ENCODE results near the gene C20orf96. TPM values are rescaled to one million over a fixed set of nuclear protein-coding genes. Genes with fewer than 3 reads are reported as not detected.
"Not testable (repeated sequence)": the region's sequence is repeated elsewhere in the genome, so short reads cannot be mapped to it uniquely, and the experiment has no call there.

The C20orf96 gene
- total RNA-seq, 2 experiments from 2014 or later, result 9.6 to 11.7 TPM

DNA sequence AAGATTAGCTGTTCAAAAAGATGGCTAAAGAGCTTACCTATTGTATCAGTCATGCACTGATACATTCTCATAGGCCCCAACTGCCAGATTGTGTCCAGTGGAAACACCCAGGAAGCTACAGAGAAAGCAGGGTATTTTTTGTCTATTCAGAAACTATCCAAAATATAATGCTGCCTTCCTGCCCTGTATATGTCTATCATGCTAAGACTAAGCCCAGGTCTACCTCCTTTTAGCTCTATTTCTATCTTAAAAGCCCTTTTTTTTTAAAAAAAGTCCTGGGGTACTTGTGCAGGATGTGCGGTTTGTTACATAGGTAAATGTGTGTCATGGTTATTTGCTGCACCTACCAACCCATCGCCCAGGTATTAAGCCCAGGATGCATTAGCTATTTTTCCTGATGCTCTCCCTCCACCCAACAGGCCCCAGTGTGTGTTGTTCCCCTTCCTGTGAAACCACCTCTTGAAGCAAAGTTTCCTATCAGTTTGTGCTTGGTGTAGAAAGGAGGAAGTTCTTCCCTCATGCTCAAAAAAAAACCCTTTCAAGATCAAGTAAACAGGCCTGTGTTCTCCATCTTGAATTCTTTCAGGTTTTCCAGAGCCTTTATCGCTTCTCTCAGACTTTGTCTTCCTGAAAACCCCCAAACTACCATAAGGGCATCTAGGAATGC is 63.0 kb downstream of the C20orf96 start:
- POLR2A ChIA-PET, result interaction anchor here (0.7 kb wide), 1 partner anchor 10 kb away, joined by 3 read pairs; no protein-coding TSS in a partner anchor
- Mint-ChIP-seq H3K27me3 (peaks cover 10% of the 10 kb centered on the region), H3K36me3 (no peaks in the 10 kb centered on the region), H3K9me3 (peaks cover 3% of the 10 kb centered on the region), H3K27ac (peak overlapping the region; percentile 39), H3K4me1 (peaks cover 20% of the 10 kb centered on the region), H3K4me3 (no peak overlapping the region)
- ATAC-seq (ENCODE audit: low read depth) (peak; percentile 63), DNase-seq (no peak)

DNA sequence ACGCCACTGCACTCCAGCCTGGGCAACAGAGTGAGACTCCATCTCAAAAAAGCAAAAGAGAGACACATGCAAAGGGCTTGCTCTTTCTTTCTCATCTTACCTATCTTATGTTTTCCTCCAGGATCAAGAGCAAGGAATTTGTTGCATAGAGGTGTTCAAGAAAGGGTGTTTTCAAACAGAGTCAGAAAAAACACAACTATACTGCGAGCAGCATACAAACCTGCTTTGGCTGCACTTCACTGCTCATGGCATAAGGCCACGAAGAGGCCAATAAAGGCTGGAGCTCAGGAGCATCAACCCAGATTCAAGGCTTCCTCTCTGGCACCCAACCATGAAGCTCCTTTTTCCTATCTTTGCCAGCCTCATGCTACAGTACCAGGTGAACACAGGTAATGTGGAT is 63.6 kb downstream of the C20orf96 start, which contains the start of gene DEFB129:
TSS of gene DEFB129 (plus strand) at position 301 of the 400 bp plus-strand sequence. CDS start at position 332, 31 bp downstream.
- Mint-ChIP-seq H3K36me3 (no peaks in the 10 kb centered on the region), H3K9me3 (peaks cover 3% of the 10 kb centered on the region), H3K27ac (peak within 1 kb of the TSS; percentile 39), H3K4me1 (peaks cover 20% of the 10 kb centered on the region), H3K4me3 (no peak within 1 kb of the TSS), H3K27me3 (peaks cover 15% of the 10 kb centered on the region)
- POLR2A ChIA-PET, result interaction anchor here (0.7 kb wide), 1 partner anchor 10 kb away, joined by 3 read pairs; no protein-coding TSS in a partner anchor
- DNase-seq (no peak), ATAC-seq (ENCODE audit: low read depth) (no peak)

DNA sequence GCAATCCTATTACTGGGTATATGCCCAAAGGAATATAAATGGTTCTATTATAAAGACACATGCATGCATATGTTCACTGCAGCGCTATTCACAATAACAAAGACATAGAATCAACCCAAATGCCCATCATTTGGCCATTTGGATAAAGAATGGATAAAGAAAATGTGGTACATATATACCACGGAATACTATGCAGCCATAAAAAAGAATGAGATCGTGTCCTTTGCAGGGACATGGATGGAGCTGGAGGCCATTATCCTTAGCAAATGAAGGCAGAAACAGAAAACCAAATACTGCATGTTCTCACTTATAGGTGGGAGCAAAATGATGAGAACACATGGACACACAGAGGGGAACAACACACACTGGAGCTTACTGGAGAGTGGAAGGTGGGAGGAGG is 64.7 kb downstream of the C20orf96 start:
- ATAC-seq (ENCODE audit: low read depth); H3K9me3 Mint-ChIP-seq; DNase-seq; H3K36me3 Mint-ChIP-seq; POLR2A ChIA-PET; H3K4me3 Mint-ChIP-seq: not testable (repeated sequence)
- Mint-ChIP-seq H3K27me3 (peaks cover 23% of the 10 kb centered on the region), H3K27ac (peak overlapping the region; percentile 32), H3K4me1 (peaks cover 20% of the 10 kb centered on the region)

DNA sequence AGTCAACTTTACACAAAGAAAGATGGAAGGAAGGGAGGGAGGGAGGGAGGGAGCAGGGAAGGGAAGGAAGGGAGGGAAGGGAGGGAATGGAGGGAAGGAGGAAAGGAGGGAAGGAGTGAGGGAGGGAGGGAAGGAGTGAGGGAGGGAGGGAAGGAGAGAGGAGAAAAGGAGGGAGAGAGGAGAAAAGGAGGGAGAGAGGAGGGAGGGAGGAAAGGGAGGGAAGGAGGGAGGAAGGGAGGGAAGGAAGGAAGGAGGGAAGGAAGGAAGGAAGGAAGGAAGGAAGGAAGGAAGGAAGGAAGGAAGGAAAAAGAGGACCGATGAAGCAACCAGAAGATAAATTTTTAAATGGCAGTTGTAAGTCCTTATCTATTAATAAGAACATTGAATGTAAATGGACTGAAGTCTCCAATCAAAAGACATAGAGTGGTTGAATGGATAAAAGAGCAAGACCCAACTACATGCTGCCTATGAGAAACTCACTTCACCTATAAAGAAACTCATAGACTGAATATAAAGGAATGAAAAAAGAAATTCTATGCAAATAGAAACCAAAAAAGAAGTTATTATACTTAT is 69.2 kb downstream of the C20orf96 start:
- ATAC-seq (ENCODE audit: low read depth), result no peak
- POLR2A ChIA-PET, result no interaction called here
- Mint-ChIP-seq H3K4me1 (peaks cover 3% of the 10 kb centered on the region), H3K27me3 (peaks cover 43% of the 10 kb centered on the region), H3K27ac (no peak overlapping the region), H3K9me3 (peaks cover 2% of the 10 kb centered on the region), H3K4me3 (no peak overlapping the region), H3K36me3 (no peaks in the 10 kb centered on the region)
- DNase-seq, result no peak

Other genes with a start within 250 kb of the C20orf96 start
- not detected for gene DEFB125, start 203.1 kb downstream of the C20orf96 start, total RNA-seq
- gene DEFB126, start 148.2 kb downstream of the C20orf96 start, total RNA-seq, result not detected
- not detected for gene DEFB127, start 133.3 kb downstream of the C20orf96 start, total RNA-seq
- not detected for gene DEFB128, start 101.0 kb downstream of the C20orf96 start, total RNA-seq
- gene DEFB129, start 63.5 kb downstream of the C20orf96 start, total RNA-seq, result not detected
- gene DEFB132, start 33.0 kb downstream of the C20orf96 start, total RNA-seq, result not detected
- gene ZCCHC3, start 6.8 kb upstream of the C20orf96 start, total RNA-seq, result 10 to 100 TPM; 30.0 to 30.6 TPM
- gene SOX12, start 34.8 kb upstream of the C20orf96 start, total RNA-seq, result 10 to 100 TPM; 10.1 to 10.6 TPM
- gene NRSN2, start 56.4 kb upstream of the C20orf96 start, total RNA-seq, result 1 to 10 TPM; 3.6 to 3.7 TPM
- gene TRIB3, start 90.0 kb upstream of the C20orf96 start, total RNA-seq, result 10 to 100 TPM; 24.2 to 26.1 TPM
- gene RBCK1, start 117.5 kb upstream of the C20orf96 start, total RNA-seq, result 100 to 1,000 TPM; 156 to 179 TPM
- gene TBC1D20, start 171.8 kb upstream of the C20orf96 start, total RNA-seq, result 10 to 100 TPM; 36.8 to 38.0 TPM